Endometrium (tissue), 2 donors: ENCODE measurements around the gene GRID1.
"Not testable (repeated sequence)": the region's sequence is repeated elsewhere in the genome, so short reads cannot be mapped to it uniquely, and the experiment has no call there.

ENCODE experiments used
- FAIRE-seq: peaks from 2 replicates; lab custom pipeline; 2012; peaks lifted over from hg19 to GRCh38; lab: Jason Lieb, UNC
- donor health status: control.
- donor health status: control.

The GRID1 gene

GRCh38 chr10:85861513-85862197, 504.9 kb downstream of the GRID1 start:
- no peak for FAIRE-seq

- FAIRE-seq: no peak
Measured at GRCh38 chr10:85859859-85860258, 506.7 kb downstream of the GRID1 start.

GRCh38 chr10:85858776-85859515, 507.6 kb downstream of the GRID1 start:
- FAIRE-seq: no peak

GRCh38 chr10:85857791-85858190, 508.8 kb downstream of the GRID1 start:
- no peak for FAIRE-seq

GRCh38 chr10:85857305-85857704, 509.3 kb downstream of the GRID1 start:
- no peak for FAIRE-seq

GRCh38 chr10:85851934-85852333, 514.7 kb downstream of the GRID1 start:
- FAIRE-seq: no peak

- no peak for FAIRE-seq
Measured at GRCh38 chr10:85851325-85851724, 515.3 kb downstream of the GRID1 start.

- FAIRE-seq: no peak
Measured at GRCh38 chr10:85850736-85851135, 515.9 kb downstream of the GRID1 start.

GRCh38 chr10:85849315-85849714, 517.3 kb downstream of the GRID1 start:
- FAIRE-seq: no peak

GRCh38 chr10:85848756-85849155, 517.8 kb downstream of the GRID1 start:
- FAIRE-seq: no peak

GRCh38 chr10:85847085-85847484, 519.5 kb downstream of the GRID1 start:
- no peak for FAIRE-seq

- not testable (repeated sequence) for FAIRE-seq
Measured at GRCh38 chr10:85838660-85839059, 527.9 kb downstream of the GRID1 start.

GRCh38 chr10:85832988-85833387, 533.6 kb downstream of the GRID1 start:
- no peak for FAIRE-seq

- FAIRE-seq: no peak
Measured at GRCh38 chr10:85831422-85831821, 535.2 kb downstream of the GRID1 start.

GRCh38 chr10:85826377-85826776, 540.2 kb downstream of the GRID1 start:
- no peak for FAIRE-seq

GRCh38 chr10:85811405-85811804, 555.2 kb downstream of the GRID1 start:
- FAIRE-seq: no peak

- no peak for FAIRE-seq
Measured at GRCh38 chr10:85810674-85811073, 555.9 kb downstream of the GRID1 start.

- no peak for FAIRE-seq
Measured at GRCh38 chr10:85795460-85795859, 571.1 kb downstream of the GRID1 start.

GRCh38 chr10:85794553-85794952, 572.0 kb downstream of the GRID1 start:
- no peak for FAIRE-seq

- FAIRE-seq: no peak
Measured at GRCh38 chr10:85792533-85792858, 574.1 kb downstream of the GRID1 start.

GRCh38 chr10:85791818-85792532, 574.6 kb downstream of the GRID1 start:
- FAIRE-seq: no peak

- FAIRE-seq: no peak
Measured at GRCh38 chr10:85789982-85790789, 576.4 kb downstream of the GRID1 start.
